ENCODE results near the gene NFATC1.

DNA sequence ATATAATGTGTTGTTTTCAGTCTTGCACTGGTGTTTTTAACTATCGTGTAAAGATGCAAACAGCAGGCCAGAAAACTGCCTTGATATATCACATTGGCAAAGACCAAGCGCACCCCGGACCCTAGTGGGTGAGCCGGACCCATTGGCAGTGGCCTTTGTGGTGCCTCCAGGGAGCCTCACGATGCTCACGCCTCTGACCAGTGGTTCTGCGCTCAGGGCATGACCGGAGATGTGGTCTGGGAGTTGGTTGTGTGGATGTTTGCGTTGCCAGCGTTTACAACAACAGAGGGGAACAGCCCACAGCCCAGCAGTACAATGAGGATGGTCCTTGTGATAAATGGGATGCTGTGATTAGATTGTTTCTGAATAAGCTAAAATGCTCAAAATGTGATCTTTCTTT lies 32.6 kb downstream of the NFATC1 start:
- TF ChIP-seq, protein P1, sequence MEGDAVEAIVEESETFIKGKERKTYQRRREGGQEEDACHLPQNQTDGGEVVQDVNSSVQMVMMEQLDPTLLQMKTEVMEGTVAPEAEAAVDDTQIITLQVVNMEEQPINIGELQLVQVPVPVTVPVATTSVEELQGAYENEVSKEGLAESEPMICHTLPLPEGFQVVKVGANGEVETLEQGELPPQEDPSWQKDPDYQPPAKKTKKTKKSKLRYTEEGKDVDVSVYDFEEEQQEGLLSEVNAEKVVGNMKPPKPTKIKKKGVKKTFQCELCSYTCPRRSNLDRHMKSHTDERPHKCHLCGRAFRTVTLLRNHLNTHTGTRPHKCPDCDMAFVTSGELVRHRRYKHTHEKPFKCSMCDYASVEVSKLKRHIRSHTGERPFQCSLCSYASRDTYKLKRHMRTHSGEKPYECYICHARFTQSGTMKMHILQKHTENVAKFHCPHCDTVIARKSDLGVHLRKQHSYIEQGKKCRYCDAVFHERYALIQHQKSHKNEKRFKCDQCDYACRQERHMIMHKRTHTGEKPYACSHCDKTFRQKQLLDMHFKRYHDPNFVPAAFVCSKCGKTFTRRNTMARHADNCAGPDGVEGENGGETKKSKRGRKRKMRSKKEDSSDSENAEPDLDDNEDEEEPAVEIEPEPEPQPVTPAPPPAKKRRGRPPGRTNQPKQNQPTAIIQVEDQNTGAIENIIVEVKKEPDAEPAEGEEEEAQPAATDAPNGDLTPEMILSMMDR (IDR thresholded peaks at IDR 0.05; ENCODE audit: low read depth, low read length): no peak
- TF ChIP-seq EZH2phosphoT487 (IDR thresholded peaks at IDR 0.05; ENCODE audit: low read depth): no peak

All from OCI-LY3 (cell line).